UCSD-AML1 (cell line): ENCODE measurements around the gene RPS2.

ENCODE experiments used
- DNase-seq: peaks from one replicate; lab custom pipeline; 2025; ENCODE audit not compliant: unreplicated experiment; lab: John Stamatoyannopoulos, UW

The RPS2 gene

GRCh38 chr16:1999866-2000514 lies 35.4 kb upstream of the RPS2 start:
- DNase-seq: no peak

- DNase-seq: no peak
These were observed 34.5 kb upstream of the RPS2 start for GRCh38 chr16:1998852-1999801.

GRCh38 chr16:1998360-1998835 lies 33.8 kb upstream of the RPS2 start:
- no peak for DNase-seq

- DNase-seq: no peak
These were observed 33.1 kb upstream of the RPS2 start for GRCh38 chr16:1997494-1998359.

- DNase-seq: no peak
These were observed 29.1 kb upstream of the RPS2 start for GRCh38 chr16:1993731-1994131.

- no peak for DNase-seq
These were observed 28.2 kb upstream of the RPS2 start for GRCh38 chr16:1992704-1993317.

GRCh38 chr16:1991948-1992703 lies 27.5 kb upstream of the RPS2 start:
- peak; percentile 93 for DNase-seq

GRCh38 chr16:1991588-1991947 lies 26.9 kb upstream of the RPS2 start:
- DNase-seq: no peak

- no peak for DNase-seq
These were observed 26.5 kb upstream of the RPS2 start for GRCh38 chr16:1991135-1991551.

GRCh38 chr16:1990351-1991134 lies 25.9 kb upstream of the RPS2 start:
- DNase-seq: no peak

- no peak for DNase-seq
These were observed 25.4 kb upstream of the RPS2 start for GRCh38 chr16:1990101-1990350.

GRCh38 chr16:1989209-1990100 lies 24.8 kb upstream of the RPS2 start, which contains the start of gene SYNGR3:
Gene SYNGR3 (plus strand): TSS chr16:1989970. CDS start chr16:1990103, 133 bp downstream.
- no peak for DNase-seq

GRCh38 chr16:1987198-1987597 lies 22.6 kb upstream of the RPS2 start:
- no peak for DNase-seq

- no peak for DNase-seq
These were observed 21.0 kb upstream of the RPS2 start for GRCh38 chr16:1985466-1986150.

- DNase-seq: no peak
These were observed 20.0 kb upstream of the RPS2 start for GRCh38 chr16:1984347-1985225.

GRCh38 chr16:1983544-1984346 lies 19.1 kb upstream of the RPS2 start, which contains the start of gene GFER:
Gene GFER (plus strand): TSS chr16:1984193. CDS start chr16:1984219, 26 bp downstream.
- DNase-seq: peak; percentile 95
